Smooth muscle cell (in vitro differentiated cells): ENCODE data around the gene GFRA1. TPM values are rescaled to one million over a fixed set of nuclear protein-coding genes. Genes with fewer than 3 reads are reported as not detected.

ENCODE experiments used
- DNase-seq: peaks from one replicate; lab custom pipeline; 2025; ENCODE audit not compliant: unreplicated experiment; lab: John Stamatoyannopoulos, UW
- H2AFZ ChIP-seq: fragments of 200-600 bp; sonication (generic); 2 replicates; pipeline ENCODE4 v1.6.0; 2016; ENCODE audit warnings: antibody characterized with exemption, low read depth, mild to moderate bottlenecking
- H3F3A ChIP-seq: fragments of 200-600 bp; sonication (generic); 2 replicates; pipeline ENCODE4 v1.6.0; 2017; ENCODE audit warnings: antibody characterized with exemption, low read depth
- H3K27ac ChIP-seq: fragments of 200-600 bp; sonication (generic); 2 replicates; pipeline ENCODE4 v1.5.1; 2016; ENCODE audit warnings: low read depth, mild to moderate bottlenecking
- H3K27me3 ChIP-seq: fragments of 200-600 bp; sonication (generic); 2 replicates; pipeline ENCODE4 v1.6.1; 2016; ENCODE audit warnings: low read depth, mild to moderate bottlenecking
- H3K36me3 ChIP-seq: fragments of 200-600 bp; sonication (generic); 2 replicates; pipeline ENCODE4 v1.5.1; 2016; ENCODE audit warnings: low read depth
- H3K4me1 ChIP-seq: fragments of 200-600 bp; sonication (generic); 2 replicates; pipeline ENCODE4 v1.5.1; 2016; ENCODE audit warnings: low read depth
- H3K4me2 ChIP-seq: fragments of 200-600 bp; sonication (generic); 2 replicates; pipeline ENCODE4 v1.6.0; 2016; ENCODE audit warnings: mild to moderate bottlenecking
- H3K4me3 ChIP-seq: fragments of 200-600 bp; sonication (generic); 2 replicates; pipeline ENCODE4 v1.5.1; 2016; ENCODE audit warnings: mild to moderate bottlenecking
- H3K79me2 ChIP-seq: fragments of 200-600 bp; sonication (generic); 2 replicates; pipeline ENCODE4 v1.6.0; 2016; ENCODE audit warnings: low read depth, mild to moderate bottlenecking
- H3K9ac ChIP-seq: fragments of 200-600 bp; sonication (generic); 2 replicates; pipeline ENCODE4 v1.6.0; 2016; ENCODE audit warnings: low read depth
- H3K9me3 ChIP-seq: fragments of 200-600 bp; sonication (generic); replicated peaks from 2 replicates; pipeline ENCODE4 v1.5.1; 2016; ENCODE audit warnings: low read depth
- H4K20me1 ChIP-seq: fragments of 200-600 bp; sonication (generic); 2 replicates; pipeline ENCODE4 v1.6.0; 2016; ENCODE audit warnings: low read depth
- CTCF ChIP-seq: fragments of 200-600 bp; sonication (generic); IDR thresholded peaks from 2 replicates; pipeline ENCODE4 v1.5.1; 2017; ENCODE audit warnings: borderline replicate concordance, mild to moderate bottlenecking, antibody characterized with exemption; ENCODE audit not compliant: insufficient read depth, poor library complexity, severe bottlenecking
- WGBS: methylation state at CpG from one replicate; pipeline ENCODE4 v1.1.7; 2016; ENCODE audit warnings: low lambda C conversion rate; 5-methylcytosine and 5-hydroxymethylcytosine counted together
- polyA plus RNA-seq: library from polyadenylated mRNA; unstranded; fragments of >200 nt; fragmentation: Nextera tagmentation; extraction: Ambion mirVana; gene quantifications from 2 replicates; pipeline ENCODE4 v1.2.1, GENCODE V29; 2016
- total RNA-seq: library from RNA; depleted of rRNA; stranded (reverse); fragments of >200 nt; gene quantifications from 2 replicates; pipeline ENCODE4 v1.2.3, GENCODE V29; 2014

GFRA1 gene
- total and polyA plus RNA-seq, 2 experiments from 2014 or later = 1.3 to 1.9 TPM

- no peak overlapping the region for H2AFZ ChIP-seq
- no peaks in the 10 kb centered on the region for H3K9me3 ChIP-seq
- 85% methylated on average over 7 of the region's 7 CpGs for WGBS
- H3K4me2 ChIP-seq = no peak overlapping the region
- no peak overlapping the region for H3K27ac ChIP-seq
- H3F3A ChIP-seq = no peaks in the 10 kb centered on the region
- no peaks in the 10 kb centered on the region for H4K20me1 ChIP-seq
- H3K4me3 ChIP-seq = no peak overlapping the region
- TF ChIP-seq CTCF = no peak
- H3K9ac ChIP-seq = no peak overlapping the region
- H3K36me3 ChIP-seq = no peaks in the 10 kb centered on the region
- H3K27me3 ChIP-seq = no peaks in the 10 kb centered on the region
- no peaks in the 10 kb centered on the region for H3K79me2 ChIP-seq
- no peak for DNase-seq
- no peaks in the 10 kb centered on the region for H3K4me1 ChIP-seq
Measured at GRCh38 chr10:116185199-116185867, 87.7 kb downstream of the GFRA1 start.

- no peak overlapping the region for H3K4me2 ChIP-seq
- 95% methylated on average over 3 of the region's 3 CpGs for WGBS
- H2AFZ ChIP-seq = no peak overlapping the region
- H3K4me1 ChIP-seq = no peaks in the 10 kb centered on the region
- H3K27ac ChIP-seq = no peak overlapping the region
- TF ChIP-seq CTCF = no peak
- DNase-seq = no peak
- no peaks in the 10 kb centered on the region for H3K9me3 ChIP-seq
- no peaks in the 10 kb centered on the region for H3K36me3 ChIP-seq
- H3K27me3 ChIP-seq = no peaks in the 10 kb centered on the region
- H3K4me3 ChIP-seq = no peak overlapping the region
- no peaks in the 10 kb centered on the region for H3K79me2 ChIP-seq
- H3K9ac ChIP-seq = no peak overlapping the region
- no peaks in the 10 kb centered on the region for H4K20me1 ChIP-seq
- no peaks in the 10 kb centered on the region for H3F3A ChIP-seq
Measured at GRCh38 chr10:116184512-116184794, 88.6 kb downstream of the GFRA1 start.

- Histone ChIP-seq H2AFZ (no peak overlapping the region), H3F3A (no peaks in the 10 kb centered on the region), H3K79me2 (no peaks in the 10 kb centered on the region), H3K9me3 (no peaks in the 10 kb centered on the region), H3K27ac (no peak overlapping the region), H3K4me2 (no peak overlapping the region), H3K27me3 (no peaks in the 10 kb centered on the region), H3K9ac (no peak overlapping the region), H3K4me3 (no peak overlapping the region), H4K20me1 (no peaks in the 10 kb centered on the region), H3K4me1 (no peaks in the 10 kb centered on the region), H3K36me3 (no peaks in the 10 kb centered on the region)
- WGBS = 55% methylated on average over 5 of the region's 5 CpGs
- DNase-seq = no peak
- no peak for TF ChIP-seq CTCF
Measured at GRCh38 chr10:116183733-116184511, 89.1 kb downstream of the GFRA1 start.

- H2AFZ ChIP-seq = no peak overlapping the region
- no peaks in the 10 kb centered on the region for H4K20me1 ChIP-seq
- DNase-seq = no peak
- no peaks in the 10 kb centered on the region for H3F3A ChIP-seq
- no peak overlapping the region for H3K9ac ChIP-seq
- H3K36me3 ChIP-seq = no peaks in the 10 kb centered on the region
- H3K4me1 ChIP-seq = no peaks in the 10 kb centered on the region
- H3K4me3 ChIP-seq = no peak overlapping the region
- H3K27me3 ChIP-seq = no peaks in the 10 kb centered on the region
- 95% methylated on average over 2 of the region's 2 CpGs for WGBS
- no peak overlapping the region for H3K27ac ChIP-seq
- no peaks in the 10 kb centered on the region for H3K79me2 ChIP-seq
- H3K4me2 ChIP-seq = no peak overlapping the region
- TF ChIP-seq CTCF = no peak
- no peaks in the 10 kb centered on the region for H3K9me3 ChIP-seq
Measured at GRCh38 chr10:116182426-116182825, 90.6 kb downstream of the GFRA1 start.
